DMS153 treated with DMSO at 0.1 percent for 48 hours (cell line): ENCODE measurements around the gene PRDM16.

Source experiments
- DNase-seq: peaks from one replicate; lab custom pipeline; 2025; ENCODE audit not compliant: unreplicated experiment; lab: John Stamatoyannopoulos, UW

The PRDM16 gene

DNA sequence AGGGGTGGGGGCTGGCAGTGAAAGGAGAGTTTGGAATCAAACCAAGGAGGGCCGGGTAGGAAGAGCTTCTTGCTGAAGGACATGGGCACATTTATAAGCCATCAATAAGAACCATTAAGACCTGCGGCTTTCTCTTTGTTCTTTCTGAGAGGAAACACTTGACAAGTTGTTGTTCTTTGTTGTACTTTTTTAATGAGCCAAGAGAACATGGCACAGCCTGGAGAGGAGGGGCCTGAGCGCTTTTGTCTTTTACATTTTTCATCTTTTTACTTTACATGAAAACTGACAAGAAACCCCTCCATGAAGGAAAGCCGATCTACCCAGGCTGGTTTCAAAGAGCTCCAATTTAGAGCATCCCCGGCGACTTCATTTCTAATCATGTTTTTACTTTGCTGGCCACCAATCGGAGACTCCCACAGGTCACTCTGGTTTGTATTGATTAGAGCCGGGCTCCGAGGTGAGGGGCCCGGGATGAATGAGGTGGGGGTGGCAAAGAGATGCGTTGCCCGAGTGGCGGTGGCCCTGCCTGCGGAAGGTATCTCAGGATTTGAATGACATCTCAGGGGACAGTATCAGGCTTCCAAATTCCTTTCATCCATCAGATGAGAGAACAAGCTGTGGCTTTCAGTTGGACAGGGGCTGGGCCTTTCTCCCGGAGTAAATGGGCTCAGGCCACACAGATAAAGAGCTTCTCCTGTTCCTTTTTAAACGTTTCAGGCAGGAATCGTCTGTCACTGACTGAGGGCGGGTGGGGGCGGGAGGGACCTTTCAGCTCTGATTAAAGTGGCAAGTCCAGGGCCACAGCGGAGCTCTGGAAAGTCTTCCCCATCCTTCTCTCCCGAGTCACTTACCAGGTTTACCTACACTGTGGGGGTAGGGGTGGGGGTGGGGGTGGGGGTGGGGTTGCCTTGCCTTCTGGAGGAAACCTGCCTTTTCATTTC, 246.7 kb downstream of the PRDM16 start:
- no peak for DNase-seq

DNA sequence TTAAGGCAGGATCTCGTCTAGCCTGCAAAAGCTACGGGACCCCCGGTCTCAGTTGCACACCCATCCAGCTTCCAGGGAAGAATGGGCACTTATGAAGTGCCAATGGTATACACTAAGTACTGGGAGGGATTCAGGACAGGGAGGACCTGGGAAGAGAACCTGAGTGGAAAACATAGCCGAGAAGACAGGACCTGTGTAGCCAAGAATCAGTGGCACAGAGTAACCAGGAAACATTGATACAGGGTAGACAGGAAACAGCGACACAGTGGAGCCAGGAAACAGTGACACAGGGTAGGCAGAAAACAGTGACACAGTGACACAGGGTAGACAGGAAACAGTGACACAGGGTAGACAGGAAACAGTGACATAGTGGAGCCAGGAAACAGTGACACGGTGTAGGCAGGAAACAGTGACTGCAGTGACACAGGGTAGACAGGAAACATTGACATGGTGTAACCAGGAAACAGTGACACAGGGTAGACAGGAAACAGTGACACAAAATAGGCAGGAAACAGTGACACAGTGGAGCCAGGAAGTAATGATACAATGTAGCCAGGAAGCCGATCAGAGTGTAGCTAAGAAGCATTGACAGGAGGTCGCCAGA, 247.4 kb downstream of the PRDM16 start:
- DNase-seq = no peak

DNA sequence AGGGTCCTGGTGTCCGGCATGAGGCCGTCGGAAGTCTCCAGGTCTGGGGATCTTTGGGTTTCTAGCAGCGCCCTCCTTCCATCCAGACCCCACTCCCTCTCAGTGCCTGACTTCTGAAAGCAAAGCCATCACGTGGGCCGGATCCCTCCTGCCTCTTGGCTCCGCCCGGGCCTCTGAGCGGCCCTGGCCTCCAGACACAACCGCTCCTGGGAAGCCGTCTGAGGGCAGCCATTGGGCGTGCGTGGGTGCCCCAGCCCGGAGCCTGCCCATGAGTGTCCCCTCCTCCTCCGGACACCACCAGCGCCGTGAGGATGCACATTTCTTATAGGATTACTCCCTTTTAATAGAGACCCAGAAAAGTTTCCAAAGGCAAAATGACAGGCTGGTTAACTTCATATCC, 248.5 kb downstream of the PRDM16 start:
- no peak for DNase-seq

GRCh38 chr1:3318329-3318728, 249.3 kb downstream of the PRDM16 start:
- DNase-seq = no peak

- DNase-seq = peak; percentile 76
Measured at GRCh38 chr1:3319874-3320245, 250.9 kb downstream of the PRDM16 start.

- peak; percentile 63 for DNase-seq
Measured at GRCh38 chr1:3320246-3321152, 251.5 kb downstream of the PRDM16 start.

DNA sequence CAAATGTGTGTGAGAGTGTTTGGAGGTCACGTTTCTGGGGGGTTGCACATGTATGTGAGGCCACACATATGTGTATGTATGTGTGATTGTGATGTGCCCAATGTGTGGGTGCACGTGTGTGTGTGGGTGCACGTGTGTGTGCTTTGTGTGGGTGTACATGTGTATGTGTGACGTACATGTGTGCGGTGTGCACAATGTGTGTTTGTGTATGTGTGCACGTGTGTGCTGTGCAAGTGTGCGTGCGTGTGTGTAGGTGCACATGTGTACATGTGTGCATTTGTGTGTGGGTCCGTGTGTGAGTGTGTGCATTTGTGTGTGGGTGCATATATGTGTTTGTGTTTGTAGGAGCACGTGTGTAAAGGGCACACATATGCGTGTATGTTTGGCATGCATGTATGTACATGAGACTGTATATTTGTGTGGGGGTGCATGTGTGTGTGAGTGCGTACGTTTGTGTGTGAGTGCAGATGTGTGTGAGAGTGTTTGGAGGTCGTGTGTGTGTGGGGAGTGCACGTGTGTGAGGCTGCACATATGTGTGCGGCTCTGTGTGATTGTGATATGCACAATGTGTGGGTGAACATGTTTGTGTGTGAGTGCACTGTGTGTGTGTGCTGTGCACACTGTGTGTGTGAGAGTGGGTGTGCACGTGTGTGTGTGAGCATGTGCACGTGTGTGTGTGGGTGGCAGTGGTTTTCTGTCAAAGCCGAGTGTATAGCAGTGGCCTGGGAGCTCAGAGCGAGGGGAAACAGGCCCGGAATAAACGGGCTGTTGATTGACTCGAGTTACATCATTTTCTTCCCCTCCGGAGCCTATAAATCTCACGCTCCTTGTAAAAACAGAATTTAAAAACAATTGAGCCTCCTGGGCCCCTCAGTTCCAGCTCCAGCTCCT, 252.8 kb downstream of the PRDM16 start:
- DNase-seq = no peak

- DNase-seq = no peak
Measured at GRCh38 chr1:3322450-3323020, 253.5 kb downstream of the PRDM16 start.

DNA sequence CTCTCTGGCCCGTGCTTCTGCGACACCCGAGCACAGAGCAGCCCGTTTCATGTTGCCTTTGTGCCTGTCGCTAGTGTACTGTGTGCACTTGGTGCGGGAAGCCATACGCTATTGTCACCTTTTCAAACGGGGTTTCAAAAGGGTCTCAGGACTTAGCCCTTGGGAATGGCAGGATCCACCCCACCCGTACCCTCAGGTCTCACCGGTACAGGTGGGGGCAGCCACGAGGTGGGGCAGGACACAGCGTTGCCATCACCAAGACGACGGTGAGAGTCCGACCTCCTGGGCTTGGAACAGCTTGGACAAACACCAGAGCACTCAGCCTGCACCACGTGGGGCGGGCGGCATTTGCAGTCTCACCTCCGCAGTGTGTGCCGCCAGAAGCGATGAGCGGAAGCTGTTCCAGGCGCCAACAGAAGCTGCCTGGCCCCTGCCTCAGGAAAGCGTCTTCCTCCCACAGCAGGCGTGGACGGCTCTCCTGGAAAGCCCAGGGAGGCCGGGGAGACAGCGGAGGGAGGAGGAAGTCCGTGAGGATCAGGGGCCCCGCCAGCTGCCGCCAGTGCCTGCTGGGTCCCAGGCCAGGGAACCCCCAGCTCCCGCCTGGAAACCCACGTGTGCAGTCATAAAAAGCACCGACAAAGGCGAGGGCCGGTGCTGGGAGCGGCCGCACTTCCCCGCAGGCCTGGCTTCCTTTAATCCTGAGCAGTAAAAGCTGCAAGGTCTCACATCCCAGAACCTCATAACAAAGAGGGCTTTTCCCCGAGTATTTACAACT, 254.2 kb downstream of the PRDM16 start:
- DNase-seq = peak; percentile 80

DNA sequence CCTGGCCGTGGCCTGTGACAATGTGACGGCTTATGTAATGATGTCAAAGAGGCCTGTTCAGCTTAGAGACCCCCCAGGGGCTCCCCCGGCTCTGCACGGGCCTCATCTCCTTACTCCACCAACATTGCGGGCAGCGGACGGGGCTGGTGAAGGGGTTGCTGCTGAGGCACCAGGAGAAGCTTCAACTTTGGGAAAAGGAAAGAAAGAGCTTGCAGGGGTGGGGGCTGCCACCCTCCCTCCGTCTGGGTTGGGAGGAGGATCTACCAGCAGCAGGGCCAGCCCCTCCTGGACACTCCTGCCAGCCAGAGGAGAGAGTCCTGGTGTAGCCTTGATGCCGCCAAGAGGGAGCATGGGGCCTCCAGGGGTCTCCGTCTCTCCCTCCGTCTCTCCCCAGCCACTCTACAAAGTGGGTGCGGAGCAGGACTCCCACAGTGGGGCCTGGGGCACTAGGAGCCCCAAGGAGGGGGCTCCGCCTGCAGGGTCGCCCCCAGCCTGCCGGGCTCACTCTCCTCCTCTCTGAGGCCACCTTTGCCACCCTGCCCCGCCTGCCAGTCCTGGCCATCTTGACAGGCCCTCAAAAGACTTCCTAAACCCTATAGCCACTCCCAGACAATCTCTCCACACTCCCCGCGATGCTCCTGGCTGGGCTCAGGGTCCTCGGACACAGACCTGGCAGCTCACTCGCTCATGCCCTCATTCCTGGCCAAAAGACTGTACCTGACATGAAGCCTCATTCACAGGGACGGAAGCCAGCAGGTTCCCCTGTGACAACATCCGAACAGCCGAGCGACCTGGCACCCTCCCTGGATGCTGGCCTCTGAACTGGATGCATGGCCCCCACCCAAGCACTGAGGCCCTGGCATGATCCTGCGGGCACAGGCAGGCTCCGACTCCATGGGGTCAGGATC, 255.0 kb downstream of the PRDM16 start:
- no peak for DNase-seq

GRCh38 chr1:3324704-3325535, 255.9 kb downstream of the PRDM16 start:
- DNase-seq = no peak

DNA sequence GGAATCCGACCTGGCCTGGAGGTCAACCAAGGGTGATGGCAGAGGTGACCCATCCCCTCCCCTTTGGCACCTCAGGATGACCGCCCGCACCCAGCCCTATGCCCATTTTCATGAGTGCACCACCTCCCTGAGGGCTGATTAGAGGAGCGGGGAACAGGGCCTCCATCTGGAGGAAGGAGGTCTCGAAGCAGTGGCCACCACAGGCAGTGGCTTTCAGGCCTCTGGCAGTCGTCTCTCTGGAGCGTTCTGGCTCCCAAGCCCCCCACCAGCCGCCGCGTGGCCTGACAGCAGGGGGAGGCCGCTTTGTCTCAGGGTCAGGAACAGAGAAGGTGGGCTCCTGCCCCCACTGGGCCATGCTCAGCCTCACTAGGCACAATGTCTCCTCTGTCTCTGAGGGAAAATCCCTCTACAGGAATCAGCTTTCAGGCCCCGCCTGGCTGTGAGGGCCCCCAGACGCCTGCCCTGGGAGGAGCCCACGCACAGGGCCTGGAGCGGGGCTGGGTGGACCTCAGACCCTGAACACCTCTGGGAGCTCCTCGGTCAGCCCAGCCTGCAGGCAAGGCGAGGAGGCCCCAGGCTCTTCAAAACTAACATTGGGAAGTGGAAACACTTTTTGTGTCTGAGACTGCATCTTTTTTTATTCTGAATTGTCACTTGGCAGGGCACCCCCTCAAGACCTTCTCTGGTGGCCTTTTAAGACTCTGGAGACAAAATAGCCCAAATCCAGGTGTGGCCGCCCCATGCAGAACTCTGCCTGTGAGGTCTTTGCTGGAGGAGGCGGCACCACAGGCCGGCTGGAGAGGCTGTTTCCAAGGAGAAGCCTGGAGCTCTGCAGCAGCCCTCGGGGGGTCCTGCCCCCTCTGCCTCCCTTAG, 257.7 kb downstream of the PRDM16 start:
- DNase-seq = no peak

- DNase-seq = no peak
Measured at GRCh38 chr1:3327389-3327702, 258.3 kb downstream of the PRDM16 start.

DNA sequence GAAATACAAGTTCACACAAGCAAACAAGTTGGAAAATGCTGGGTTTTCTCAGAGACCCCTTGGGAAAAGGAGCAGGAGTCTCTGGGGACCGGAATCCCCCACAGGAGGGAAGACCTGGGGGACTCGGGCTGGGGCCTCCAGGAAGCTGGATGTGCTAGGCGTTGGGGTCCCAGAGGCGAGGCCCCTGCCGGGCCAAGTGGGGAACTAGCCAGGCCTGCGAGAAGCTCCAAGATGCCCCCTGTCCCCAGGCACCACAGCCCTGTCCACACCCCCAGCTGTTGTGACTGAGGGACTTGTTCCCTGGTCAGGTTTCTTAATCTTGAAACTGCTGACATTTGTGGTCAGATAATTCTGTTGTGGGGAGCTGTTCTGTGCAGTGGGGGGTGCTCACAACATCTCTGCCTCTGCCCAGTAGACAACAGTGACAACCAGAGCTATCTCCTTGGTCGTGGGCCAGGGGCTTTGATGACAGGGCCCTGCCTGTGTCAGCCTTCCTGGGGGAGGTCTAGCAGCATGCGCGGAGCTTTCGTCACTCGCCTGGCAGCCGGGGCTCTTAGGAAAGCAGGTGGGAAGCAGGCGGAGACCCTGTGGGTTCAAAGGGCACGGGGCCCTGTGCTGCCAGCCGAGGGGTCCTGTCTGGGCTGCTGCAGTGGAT, 259.1 kb downstream of the PRDM16 start:
- DNase-seq = no peak

DNA sequence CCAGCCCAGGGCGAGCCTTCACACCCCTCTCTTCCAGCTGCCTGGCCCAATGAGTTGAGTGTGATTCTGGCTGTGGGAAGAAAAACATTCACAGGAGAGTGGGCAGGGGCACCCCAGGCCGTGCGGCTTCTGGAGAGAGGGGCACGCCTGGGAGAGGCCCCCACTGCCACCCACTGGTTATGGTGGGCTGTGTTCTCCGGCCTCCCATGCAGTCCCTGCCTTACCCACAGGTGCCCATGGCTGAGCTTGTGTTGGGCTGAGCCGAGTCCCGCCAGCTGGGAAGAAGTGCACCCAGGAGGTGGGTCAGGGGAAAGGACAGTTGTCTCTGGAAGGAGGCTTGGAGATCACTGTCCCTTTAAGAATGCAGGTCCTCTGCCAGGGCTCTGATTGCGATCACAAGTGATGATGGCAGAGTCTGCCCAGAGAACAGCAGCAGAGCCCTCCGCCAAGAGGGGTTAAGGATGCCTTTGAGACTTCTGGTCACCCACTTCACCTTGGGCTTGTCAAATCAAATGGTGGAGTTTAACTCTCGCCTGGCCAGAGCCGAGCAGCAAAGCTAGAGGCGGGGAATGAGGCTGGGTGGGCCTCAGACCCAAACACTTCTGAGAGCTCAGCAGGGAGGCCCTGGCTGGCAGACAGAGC, 260.8 kb downstream of the PRDM16 start:
- DNase-seq = no peak

GRCh38 chr1:3330771-3331245, 261.8 kb downstream of the PRDM16 start:
- DNase-seq = no peak
